SH-SY5Y (cell line): ENCODE data around the gene SLC12A7.

Source experiments
- GATA2 ChIP-seq: IDR thresholded peaks from 2 replicates; pipeline ENCODE4 v1.6.1; 2011; ENCODE audit warnings: mild to moderate bottlenecking, low read depth, low read length
- GATA3 ChIP-seq: IDR thresholded peaks from 2 replicates; pipeline ENCODE4 v1.6.1; 2011; ENCODE audit warnings: low read depth, mild to moderate bottlenecking, low read length, moderate library complexity

DNA sequence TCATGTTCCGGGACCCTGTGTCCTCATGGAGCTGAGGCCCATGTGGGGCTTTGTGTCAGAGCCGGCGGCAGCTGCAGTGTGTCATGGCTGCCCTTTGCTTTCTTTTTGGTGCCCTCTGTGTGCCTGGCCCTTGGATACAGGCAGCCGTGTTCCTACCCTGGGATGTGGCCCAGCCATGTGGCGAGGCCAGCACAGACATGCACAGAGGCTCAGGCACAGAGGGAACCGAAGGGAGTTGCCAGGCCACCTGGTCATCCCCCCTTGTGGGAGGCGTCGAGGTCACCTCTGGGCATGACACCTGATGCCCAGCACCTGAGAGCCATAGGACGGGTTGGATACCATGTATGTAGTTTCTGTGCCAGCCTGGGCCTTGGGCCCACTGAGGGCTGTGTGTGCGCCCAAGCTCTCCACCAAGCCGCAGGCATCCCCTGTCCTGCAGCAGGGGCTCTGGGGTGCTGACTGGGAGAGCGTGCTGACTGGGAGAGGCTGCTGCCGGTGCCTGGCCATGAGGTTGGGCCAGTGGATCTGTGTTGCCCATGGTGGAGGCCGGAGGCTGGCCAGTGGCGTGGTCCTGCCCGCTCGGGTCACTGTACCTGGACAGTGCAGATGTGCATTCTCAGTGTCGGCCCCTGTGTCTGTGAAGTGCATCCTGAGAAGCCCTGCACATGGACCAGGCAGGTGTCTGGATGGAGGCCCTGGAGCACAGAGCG is 98.5 kb downstream of the SLC12A7 start:
- TF ChIP-seq GATA3: no peak
- no peak for TF ChIP-seq GATA2
